ENCODE measurements around the gene ACSM5.
"Not testable (repeated sequence)": the region's sequence is repeated elsewhere in the genome, so short reads cannot be mapped to it uniquely, and the experiment has no call there.

The ACSM5 gene

DNA sequence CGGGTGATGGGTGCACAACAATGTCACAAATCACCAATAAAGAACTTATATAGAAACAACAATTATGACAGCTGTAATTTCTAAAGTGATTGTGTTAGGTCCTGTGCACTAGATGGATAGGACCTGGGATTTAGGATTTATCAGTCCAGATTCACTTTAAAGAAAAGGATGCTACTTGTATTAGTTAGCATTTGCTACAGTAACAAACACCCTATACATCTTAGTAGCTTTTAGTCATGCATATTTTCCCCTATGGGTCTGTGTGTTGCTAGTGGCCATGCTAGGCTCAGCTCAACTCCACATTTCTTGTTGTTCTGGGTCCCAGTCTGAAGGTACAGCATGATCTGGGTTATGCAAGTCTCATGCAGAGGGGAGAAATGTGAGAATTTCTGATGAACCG, 49.9 kb downstream of the ACSM5 start:
- DNase-seq: not testable (repeated sequence)

DNA sequence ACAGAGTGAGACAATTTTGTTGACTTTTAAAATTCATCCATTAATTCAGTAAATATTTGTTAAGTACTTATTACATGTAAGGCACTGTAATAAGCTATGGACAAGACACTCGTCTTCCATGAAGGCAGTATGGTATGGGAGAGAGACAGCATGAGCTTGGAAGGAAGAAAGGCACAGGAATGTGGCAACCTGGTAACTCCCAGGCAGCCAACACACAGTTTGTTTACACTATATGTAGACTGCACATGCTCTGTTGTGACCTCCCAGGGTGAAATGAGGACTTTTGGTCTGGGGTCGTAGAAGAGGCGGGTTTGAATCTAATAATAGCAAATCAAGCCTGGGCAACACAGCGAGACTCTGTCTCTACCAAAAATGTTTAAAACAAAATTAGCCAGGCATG, 51.0 kb downstream of the ACSM5 start:
- not testable (repeated sequence) for DNase-seq

DNA sequence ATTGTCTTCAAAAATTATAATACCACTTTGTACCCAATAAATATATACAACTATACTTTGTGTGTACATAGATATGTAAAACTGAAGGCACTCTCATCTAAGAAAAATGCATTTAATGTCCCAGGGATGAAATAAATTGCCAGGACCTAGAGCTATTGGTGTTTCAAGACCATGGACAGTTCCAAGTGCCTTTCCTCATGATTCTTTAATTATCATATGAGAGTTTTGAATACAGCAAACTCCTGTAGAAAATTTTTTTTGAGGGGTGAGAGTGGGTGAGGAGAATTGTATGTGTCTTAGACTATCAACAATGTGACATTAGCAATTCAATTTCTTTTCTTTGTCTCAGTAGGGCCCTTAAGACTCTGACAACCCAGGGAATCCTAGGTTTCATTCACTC, 59.6 kb downstream of the ACSM5 start:
- not testable (repeated sequence) for DNase-seq

DNA sequence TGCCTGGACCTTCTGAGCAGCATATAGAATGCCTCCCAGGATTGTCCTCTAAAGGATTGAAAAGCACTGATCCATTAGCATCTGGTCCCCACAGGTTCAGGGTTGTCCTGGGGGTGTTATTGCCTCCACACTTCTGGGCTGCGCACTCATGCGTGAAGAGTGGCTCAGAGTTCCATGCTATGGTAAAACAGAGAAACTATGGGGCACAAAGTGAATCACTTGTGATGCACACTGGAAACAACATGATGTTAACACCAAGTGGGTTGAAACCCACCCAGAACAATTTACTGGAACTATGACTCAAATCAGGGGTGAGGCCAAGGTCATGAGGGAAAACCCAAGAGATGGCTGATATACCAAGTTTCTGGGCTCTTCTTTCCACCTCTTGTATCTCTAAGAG, 60.6 kb downstream of the ACSM5 start:
- DNase-seq: not testable (repeated sequence)

DNA sequence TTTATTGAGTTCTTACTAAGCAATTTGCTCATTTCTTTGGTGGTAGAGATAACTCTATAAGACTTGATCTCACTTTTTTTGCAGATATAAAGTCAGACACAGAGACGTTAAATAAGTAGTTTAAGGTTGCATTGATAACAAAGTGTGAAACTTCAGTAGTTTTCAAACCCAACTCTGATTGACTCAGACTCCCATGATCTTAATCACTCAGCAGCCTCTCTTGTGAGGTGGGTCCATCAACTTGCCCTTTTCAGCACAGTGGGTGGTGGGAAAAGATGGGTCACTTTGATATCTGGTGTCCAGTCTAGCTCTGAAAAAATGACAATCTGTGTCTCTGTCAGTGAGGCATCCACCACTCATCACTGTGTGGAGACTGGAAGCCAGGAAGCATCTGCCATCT, 61.4 kb downstream of the ACSM5 start:
- not testable (repeated sequence) for DNase-seq

DNA sequence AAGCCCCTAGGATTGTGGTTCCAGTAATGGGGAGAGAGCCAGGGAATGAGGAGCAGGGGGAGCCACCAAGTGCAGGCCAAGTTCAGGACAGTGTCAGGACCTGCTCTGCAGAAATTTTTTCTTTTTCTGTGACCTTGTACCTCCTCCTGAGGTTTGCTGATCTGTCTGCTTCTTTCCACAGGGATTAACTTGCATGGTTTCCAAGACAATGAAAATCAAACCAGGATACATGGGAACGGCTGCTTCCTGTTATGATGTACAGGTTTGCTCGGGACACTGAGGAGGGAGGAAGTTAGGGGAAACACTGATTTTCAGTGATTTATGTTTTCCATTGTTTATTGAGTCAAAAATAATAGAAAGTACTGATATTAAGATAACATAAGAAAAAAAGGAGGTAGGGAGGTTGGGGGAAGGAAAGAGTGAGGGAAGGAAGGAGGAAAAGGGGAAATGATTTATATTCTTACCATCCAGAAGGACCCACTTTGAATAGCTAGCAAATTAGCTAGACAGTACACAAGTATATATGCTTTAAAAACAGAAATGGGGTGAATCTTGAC, 67.9 kb downstream of the ACSM5 start:
- DNase-seq: not testable (repeated sequence)

DNA sequence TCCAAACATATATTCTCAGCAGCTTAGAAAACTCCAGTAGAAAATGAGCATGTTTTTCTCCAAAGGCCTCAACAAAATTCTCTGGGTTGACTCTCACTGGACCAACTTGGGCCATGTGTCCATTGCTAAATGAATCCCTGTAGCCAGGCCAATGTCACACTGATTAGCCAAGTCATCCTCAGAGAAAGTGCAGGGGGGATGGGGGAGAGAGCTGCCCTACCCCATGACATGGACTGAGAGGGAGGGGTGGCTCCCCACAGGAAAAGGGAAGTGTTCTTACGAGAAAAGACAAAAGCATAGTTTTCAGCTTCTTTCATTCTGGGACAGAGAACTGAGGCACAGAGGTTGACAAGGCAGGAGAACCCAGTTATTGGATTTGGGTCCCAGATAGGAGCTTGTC, 74.7 kb downstream of the ACSM5 start:
- DNase-seq: not testable (repeated sequence)

DNA sequence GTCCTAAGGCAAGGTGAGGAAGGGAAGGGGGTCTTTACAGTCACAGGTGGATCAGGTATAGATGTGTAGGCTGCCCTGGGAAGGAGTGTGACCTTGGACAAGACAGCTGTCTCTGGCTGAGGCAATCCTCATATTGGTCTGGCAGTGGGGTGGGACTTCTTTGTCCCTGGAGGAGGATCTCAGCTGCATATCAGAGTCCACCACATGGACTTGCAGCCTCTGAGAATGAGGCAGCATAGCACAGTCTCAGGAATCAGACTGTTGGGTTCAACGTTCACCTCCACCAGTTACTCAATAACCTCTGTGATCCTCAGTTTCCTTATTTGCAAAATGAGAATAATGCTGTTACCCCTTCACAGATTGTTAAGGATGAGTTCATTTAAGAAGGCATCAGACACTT, 75.4 kb downstream of the ACSM5 start:
- no peak for DNase-seq

DNA sequence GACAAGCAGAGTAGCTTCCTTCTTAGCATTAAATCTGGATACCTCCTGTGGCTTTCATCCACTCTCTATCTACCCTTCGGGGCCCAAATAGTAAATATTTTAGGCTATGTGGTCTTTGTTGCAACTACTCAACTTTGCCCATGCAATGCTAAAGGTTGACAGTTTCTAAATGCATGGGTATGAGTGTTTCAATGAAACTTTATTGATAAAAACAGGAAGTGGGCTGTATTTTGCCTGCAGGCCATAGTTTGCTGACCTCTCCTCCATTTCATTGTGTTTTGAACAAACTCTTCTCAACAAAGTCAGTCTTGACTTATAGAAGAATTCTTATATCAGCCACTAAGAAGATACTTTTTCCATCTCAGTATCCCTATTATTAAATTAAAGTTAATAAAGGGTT, 76.1 kb downstream of the ACSM5 start:
- DNase-seq: no peak
